Superior temporal gyrus (tissue), 1 donor: ENCODE data around the gene DENND4B.

Experiments
- DNase-seq: peaks from one replicate; pipeline ENCODE4 v3.0.0-alpha.2; 2016; ENCODE audit errors: extremely low spot score

DENND4B gene

DNA sequence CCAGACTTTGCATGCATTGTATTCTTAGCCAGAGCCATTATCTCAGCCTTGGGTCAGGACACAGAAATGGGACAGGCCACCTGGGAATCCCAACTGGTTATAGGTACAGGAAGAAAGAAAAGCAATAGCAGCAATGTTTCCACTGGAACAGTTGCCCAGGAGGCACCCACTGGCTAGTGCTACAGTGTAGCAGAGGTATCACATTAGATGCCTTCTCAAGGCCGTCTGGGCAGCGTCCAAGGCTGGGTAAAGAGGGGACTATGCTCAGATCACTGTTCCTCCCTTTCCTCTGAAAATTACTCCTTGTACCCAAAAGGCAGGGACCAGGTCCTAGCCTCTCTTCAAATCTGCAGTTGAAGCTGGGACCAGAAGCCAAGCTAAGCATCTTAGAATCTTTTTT is 23.8 kb upstream of the DENND4B start:
- no peak for DNase-seq

DNA sequence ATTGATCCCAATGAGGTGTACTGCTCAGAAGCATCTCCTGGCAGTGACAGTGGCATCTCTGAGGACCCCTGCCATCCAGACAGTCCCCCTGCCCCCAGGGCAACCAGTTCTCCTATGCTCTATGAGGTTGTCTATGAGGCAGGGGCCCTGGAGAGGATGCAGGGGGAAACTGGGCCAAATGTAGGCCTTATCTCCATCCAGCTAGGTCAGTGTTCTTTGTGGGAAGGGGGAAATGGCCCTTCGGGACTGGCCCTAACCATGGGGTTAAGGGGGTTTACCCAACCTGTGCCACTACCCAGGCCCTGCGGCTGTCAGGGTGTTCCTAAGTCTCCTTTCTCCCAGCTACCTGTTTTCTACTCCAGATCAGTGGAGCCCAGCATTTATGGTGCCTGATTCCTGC is 22.5 kb upstream of the DENND4B start:
- no peak for DNase-seq

DNA sequence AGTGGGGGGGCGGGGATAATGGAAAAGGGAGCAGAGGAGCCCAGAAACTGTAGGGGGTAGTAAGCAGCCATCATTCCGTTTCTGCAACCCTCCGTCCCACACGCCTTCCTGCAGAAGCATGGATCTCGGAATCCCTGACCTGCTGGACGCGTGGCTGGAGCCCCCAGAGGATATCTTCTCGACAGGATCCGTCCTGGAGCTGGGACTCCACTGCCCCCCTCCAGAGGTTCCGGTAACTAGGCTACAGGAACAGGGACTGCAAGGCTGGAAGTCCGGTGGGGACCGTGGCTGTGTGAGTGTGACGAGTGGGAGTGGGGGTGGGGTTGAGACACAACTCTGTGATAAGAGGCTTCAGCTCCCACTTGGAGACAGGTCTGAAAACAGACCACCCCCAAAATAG is 21.9 kb upstream of the DENND4B start:
- DNase-seq = no peak

DNA sequence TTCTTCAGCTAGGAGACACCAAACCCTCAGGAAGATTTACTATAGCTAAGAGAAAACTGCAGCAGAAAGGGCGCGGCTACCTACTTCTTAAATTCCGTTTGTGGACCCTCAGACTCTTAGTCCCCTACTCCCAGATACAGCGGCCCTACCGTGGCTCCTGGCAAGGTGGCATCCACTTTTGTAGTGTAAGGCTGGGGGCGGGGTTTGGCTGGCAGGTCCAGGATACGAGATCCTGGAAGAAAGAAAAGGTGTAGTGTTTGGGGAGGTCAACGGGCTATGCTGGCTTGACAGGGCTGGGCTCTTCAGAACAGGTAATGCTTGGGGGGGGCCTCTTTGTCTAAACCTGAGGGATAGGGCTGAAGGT is 21.5 kb upstream of the DENND4B start:
- no peak for DNase-seq

DNA sequence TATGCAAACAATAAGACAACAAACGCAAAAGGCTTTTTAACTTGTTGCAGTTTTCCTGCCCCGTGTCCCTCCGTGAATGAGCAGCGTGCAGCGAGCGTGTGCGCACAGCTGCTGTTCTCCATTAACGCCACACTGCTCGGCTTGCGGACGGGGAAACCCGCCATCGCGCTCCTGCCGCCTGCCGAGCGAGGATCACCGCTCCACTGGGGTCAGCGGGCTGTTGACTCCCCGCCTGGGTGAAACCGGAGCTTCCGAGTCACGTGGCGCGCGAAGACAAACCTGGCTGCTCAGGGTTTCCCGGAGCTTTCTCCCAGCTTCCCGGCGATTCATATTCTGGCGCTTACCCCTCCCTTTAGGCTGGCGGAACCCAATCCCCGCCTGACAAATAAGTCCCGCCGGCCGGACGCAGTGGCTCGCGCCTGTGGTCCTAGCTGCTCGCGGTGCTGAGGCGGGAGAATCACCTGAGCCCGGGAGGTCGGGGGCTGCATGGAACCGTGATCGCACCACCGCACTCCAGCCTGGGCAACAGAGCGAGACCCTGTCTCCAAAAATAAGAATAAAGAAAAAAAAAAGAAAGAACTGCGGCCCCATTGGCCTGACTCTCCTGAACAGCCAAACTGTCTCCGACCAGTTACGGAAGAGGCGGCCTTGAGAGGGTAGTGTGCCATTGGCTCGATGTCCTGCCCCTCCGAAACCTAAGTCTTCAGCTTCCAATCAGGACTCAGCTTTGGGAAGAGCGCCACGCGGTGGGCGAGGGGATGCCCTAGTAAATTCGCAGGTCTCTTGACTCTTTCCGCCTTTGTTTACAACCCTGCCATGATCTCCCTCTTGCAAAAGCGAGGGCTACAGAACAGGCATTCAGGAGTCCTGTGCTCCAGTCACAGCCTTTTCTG is 20.8 kb upstream of the DENND4B start, which contains the start of gene CREB3L4:
CREB3L4 (plus strand) TSS at position 796 of the 893 bp plus-strand sequence. CDS start 624 bp downstream, outside the sequence.
- DNase-seq = peak; percentile 99

DNA sequence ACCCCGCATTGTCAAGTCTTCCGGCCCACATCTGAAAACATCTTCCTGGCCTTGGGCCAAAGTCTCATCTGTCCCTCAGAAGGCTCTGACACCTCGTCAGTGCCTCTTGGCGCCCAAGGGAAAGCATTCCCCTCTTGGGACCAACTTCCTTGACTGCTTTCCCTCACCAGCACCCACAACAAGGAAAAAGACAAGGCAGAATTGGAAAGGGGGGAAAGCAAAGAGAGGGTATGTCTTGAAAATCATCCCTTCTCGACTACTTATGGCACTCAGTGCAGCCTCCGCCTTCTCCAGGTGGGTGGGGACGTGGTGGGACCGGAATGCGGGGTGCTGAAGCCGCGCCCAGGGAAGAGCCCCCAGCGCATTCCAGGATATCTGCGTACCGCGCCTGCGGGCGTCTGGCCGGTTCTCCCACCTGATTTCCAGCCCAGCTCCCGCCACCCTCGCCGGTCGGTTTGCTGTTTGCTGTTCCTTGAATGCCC is 17.4 kb upstream of the DENND4B start:
- no peak for DNase-seq

DNA sequence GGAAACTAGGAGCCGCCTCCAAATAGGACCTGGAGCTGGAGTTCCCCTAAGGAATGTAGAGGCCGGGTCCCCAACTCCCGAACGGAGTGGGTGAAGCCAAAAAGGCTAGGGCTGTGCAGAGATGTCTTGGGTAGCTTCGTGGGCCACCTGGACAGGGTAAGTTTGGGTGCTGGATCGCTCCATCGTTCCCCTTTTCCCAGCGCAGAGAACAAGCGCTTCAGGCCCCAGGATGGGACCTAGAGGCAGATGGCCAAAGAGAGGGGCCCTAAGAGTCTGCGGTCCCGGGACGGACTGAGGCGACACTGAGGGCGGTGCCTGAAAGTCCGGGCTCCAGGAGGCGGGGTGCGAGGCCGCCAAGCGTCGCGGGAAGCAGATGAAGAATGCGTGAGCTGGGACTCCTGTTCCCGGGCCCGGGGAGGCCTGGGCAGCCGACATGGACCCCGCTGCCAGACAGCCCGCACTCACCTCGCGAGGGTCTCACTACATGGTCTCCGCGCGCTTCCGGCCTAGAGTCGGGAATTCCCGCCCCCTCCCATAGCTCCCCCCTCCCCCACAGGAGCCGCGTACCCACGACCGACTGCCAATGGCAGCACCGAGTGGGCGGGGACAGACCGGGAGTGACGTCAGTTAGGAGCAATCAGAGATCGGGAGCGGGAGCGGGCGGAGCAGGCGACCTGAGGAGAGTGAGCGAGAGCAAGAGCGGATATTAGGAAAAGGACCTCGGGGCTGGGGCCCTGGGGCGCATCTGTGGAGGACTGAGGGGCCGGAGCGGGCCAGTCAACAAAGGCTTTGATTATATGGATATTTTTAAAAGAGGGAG is 16.7 kb upstream of the DENND4B start, which contains the start of gene SLC39A1:
SLC39A1 (minus strand) TSS at position 508 of the 820 bp plus-strand sequence. CDS start 822 bp downstream, outside the sequence.
- peak; percentile 99 for DNase-seq

DNA sequence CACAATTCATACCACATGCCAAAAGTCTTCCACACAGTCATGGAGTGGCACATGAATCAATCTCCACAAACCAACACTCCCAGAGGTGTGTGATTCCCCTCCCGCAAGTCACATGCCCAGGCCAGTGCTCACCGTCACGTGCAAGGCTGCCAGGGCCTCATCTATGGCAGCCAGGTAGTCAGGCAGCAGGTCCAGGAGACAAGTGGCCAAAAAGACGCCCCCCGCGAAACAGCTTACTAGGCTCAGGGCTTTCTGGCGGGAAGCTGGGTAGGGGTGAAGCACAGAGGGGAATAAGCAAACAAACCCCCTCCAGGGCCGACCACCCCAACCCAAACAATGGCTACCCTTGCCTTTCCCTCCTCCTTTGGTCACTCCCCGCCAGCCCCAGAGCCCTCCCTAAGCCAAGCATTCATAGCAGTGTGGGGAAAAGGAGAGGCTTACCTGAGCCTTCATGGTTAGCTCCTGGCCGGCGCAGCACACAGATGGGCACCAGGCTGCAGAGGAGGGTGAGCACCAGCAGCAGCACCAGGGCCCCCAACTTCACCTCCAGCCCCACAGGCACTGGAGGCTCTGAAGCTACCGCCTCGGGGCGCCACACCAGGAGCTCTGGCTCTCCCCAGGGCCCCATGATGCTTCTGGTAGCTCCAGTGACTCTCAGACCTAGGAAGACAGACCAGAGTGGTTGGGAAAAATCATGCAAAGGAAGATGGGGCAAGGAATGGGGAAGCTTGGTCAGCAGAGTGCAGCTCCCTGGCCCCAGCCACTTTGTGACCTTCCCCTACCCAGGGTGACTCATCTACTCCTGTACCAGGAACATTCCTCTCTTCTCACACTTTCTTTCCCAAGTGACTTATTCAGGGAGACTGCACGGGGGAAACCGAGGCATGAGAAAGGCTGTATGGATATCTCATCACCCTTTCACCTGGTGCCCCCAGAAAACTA is 15.8 kb upstream of the DENND4B start:
- DNase-seq = no peak

DNA sequence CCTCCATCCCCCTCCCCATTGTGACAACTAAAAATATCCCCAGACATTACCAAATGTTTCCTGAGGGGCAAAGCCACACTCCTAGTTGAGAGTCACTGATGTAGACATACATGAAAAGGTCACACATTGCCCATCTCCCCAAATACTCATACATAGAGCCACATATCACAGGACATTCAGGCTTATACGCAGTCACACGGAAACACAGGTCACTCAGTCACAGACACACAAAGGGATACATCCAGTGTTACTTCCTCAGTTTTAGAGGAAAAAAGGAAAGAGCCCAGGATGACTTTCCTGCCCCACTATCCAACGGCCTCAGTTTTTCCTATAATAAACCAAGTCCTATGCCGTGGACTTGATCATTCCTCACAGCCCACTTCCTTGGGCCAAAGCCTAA is 14.9 kb upstream of the DENND4B start:
- no peak for DNase-seq

DNA sequence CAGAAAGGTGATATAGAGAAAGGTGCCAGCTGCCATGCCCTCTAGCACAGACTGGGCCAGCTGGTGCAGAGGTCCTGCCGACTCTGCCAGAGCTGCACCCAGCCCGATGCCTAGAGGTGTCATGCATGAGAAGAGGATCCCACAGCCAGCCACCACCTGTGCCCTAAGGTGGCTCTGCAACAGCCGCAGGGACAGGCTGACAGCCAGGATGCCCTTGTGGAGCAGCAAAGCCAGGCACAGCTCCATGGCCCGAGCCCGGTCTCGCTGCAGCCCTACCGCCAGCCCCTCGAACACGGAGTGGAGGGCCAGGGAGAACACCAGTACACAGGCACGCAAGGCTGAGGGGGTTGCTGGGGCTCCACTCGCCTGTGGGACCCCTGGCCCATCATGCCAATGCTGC is 13.7 kb upstream of the DENND4B start:
- DNase-seq = no peak

DNA sequence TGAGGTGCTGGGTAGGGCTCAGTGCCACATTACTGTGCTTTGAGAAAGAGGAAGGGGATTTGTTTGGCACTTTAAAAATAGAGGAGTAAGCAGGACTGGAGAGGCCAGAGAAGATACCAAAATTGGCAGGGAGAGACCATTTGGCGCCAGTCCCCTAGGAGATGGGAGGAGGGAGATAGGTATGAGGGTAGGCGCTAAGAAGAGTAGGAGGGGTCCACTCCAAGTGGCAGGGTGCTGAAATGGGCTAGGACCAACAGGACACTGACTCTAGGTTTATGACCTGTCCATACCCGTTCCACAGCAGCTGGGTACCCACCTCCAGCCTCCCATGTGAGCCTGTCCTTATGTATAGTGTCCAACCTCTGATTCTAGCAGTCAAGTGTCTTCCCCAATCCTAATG is 12.9 kb upstream of the DENND4B start:
- DNase-seq = no peak

DNA sequence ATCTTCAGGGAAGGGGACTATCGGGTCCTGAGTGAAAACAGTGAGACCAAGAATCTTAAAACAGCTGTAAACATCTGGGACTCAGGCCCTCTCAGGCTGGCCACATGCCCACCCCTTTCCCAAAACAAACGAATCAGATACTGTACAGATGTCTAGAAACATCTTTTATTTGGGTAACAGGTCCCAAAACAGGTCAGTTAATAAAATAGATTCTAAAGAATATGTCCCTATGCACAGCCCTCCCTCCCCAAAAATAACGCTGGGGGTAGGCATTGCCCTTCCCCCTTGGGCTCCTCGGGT is 12.4 kb upstream of the DENND4B start:
- no peak for DNase-seq

DNA sequence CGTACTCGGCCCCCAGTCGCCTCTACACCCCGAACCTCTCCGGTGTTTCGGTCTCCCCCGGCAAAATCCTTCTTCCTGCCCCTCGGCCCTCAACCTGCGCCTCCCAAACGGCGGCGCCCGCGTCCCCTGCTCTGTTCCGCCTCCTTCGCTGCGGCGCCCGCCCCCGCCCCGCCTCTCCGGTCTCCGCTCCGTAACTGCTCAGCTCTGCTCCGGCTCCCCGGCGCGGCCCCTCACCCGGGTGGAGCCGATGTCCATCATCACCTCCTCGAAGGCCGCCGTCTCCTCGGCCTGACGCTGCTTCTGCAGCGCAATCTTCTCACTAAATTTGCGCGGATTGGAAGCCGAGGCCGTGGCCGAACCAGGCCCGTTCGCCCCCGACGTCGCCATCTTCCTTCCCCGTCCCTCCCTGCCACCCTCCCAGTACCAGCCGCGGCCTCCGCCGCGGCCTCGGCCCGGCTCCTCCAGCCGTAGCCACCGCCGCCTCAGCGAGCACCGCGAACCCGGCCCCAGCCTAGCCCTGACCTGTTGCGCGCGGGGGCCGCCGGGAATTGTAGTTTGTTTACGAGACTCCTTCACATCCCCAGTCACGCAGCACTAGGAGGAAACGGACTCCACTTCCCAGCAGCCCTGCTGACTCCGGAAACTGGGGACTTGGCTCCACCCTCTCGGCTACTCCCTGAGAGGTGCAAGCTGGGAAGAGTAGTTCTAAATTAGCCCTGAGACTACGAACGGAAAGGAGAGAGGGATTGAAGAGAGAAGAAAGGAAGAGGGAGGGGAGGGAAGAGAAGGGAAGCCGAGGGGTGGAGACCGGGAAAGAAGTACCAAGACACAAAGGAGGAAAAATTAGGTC is 11.8 kb upstream of the DENND4B start, which contains the start of gene CRTC2:
CRTC2 (minus strand) TSS at position 502 of the 850 bp plus-strand sequence; CDS start at position 387, 115 bp downstream.
- peak; percentile 99 for DNase-seq

DNA sequence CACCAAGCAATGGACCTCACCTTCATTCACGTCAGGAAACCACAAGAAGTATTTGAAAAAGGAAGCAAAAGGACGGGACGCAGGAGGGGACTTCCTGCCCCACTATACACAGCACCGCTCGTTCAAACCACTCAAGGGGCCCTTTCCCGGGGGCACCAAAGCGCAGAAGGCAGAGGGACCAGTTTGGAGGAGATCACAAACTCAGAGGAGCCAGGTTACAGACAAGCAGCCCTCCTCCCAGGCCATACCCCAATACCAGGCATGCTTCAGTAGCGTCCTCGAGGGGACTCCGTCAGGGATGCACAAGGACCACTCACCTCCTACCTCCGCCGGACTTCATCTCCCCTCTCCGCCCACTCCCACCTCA is 11.2 kb upstream of the DENND4B start:
- DNase-seq = no peak

DNA sequence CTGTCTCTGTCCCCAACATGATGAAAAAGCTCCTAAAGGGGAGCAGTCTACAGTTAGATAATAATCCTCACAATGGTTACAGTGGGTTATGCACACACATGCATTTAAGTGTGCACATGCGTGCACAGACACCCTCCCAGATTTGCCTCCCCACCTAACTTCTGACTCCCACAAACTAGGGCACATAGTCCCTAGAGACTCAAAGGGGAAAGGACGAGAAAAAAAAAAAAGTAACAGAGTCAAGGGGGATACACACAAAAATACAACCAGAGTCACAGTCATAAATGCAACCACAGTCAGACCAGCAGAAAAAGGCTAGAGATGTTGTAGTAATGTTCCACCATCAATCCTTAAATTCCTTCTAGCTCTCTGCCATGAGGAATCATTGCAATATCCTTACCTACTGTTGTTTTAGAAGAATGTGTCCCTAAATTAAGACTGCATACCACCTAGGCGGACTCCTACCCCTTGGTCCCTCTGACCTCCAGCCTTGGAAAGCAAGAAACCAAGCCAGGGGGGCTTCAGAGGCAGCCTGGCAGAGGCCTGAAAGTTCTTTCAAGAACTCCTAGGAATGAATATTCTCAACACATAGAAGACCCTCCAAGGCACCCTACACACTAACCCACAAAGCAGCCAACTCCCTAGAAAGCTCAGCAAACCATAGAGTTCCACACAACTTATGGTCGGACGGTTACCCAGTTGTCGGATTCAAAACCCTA is 10.6 kb upstream of the DENND4B start:
- DNase-seq = no peak

DNA sequence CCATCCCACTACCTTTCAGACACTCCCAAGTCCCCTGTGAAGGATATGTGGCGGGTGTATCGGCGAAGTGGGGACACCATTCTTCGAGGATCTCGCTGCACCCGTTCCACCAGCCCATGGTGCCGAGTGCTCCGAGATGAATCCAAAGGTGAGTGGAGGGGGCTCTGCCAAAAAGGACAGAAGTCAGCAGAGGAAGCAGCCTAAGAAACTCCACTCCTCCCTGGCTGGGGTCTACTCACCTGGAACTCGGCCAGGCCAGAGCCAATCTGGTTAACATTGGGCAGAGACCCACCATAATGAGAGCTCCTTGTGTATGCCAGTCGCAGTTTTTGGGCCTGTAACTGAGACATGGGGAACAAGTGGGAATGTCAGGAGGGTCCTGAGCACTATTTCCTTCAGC is 8.3 kb upstream of the DENND4B start:
- no peak for DNase-seq

DNA sequence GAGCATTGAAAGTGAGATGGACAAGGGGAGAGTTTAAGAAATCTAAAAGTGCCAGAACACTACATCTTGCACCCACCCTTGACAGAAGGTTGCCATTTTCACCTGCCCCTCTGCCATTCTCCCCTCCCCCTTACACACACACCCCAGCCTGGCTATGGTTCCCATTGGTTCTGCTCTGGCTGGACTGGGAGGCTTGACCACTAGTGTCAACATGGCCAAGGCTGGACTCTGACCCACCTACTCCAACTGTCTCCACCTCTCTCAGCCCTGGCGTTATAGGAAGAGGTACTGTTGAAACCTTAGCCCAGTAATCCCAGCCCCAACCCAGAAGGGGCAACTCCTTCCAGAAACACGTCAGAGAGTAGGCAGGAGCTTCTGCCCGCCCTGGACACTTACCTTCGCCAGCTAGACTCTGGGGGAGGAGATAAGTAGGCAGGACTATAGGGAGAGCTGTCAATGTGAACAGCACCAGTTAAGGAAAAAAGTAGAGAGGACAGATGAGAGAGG is 7.4 kb upstream of the DENND4B start:
- no peak for DNase-seq

DNA sequence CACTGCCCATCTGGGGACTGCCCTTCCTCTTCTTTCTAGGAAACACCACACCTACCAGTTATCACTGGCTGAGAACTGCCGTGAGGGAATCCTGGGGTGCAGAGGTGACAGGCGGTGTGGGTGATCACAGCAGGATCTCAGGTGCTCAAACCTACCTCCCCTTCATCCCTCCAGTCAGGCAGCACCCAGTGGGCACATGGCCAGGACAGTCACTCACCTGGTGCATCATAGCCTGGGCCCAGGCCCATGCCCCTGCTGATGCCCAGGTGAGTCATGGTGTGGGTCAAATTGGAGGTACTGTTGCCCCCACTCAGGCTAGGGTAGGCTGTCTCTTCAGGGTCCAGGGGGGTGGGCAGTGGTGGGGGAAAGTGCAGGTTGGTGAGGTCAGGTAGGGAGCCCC is 5.3 kb upstream of the DENND4B start:
- no peak for DNase-seq

DNA sequence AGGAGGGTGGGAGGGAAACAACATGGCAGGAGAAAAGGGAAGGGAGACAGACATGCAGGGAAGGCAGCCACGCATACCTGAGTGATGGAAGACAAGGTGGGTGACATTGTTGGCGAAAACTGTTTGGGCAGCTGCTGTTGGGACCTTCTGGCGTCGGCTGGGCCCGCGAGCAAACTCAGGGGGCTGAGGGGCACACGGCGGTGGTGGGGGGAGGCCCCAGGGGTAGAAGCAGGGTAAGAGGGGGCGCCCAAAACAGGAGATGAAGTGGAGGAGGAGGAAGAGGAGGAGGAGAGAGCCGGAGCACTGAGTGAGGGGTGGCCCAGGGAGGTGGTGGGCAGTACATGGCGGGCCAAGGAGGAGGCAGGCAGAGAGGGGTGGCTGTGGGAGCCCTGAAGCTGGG is 4.7 kb upstream of the DENND4B start:
- no peak for DNase-seq
